GM23338 (cell line): Measurements from ENCODE around the gene PHACTR1. TPM values are rescaled to one million over a fixed set of nuclear protein-coding genes. Genes with fewer than 3 reads are reported as not detected.

Experiments
- ATAC-seq: fragments of 200-7000 bp; cut with Tn5 transposase; 3 replicates; pipeline ENCODE4 v1.9.1; 2020
- DNase-seq: peaks from one replicate; pipeline ENCODE4 v3.0.0-alpha.2; 2015; ENCODE audit warnings: low spot score
- H2AFZ ChIP-seq: fragments of 200-600 bp; sonication (generic); 2 replicates; pipeline ENCODE4 v1.8.0; 2016; ENCODE audit warnings: antibody characterized with exemption, mild to moderate bottlenecking, moderate library complexity
- H3F3A ChIP-seq: fragments of 200-600 bp; sonication (generic); replicated peaks from 2 replicates; pipeline ENCODE4 v1.8.0; 2017; ENCODE audit warnings: antibody characterized with exemption, mixed run types, low read depth
- H3K27ac ChIP-seq: fragments of 200-600 bp; sonication (generic); 2 replicates; pipeline ENCODE4 v1.6.1; 2016; ENCODE audit warnings: low read depth
- H3K27me3 ChIP-seq: fragments of 200-600 bp; sonication (generic); 2 replicates; pipeline ENCODE4 v1.8.0; 2016; ENCODE audit warnings: mild to moderate bottlenecking, mixed run types, moderate library complexity; ENCODE audit not compliant: insufficient read depth
- H3K36me3 ChIP-seq: fragments of 200-600 bp; sonication (generic); 2 replicates; pipeline ENCODE4 v1.8.0; 2016; ENCODE audit warnings: mild to moderate bottlenecking; ENCODE audit not compliant: insufficient read depth
- H3K4me1 ChIP-seq: fragments of 200-600 bp; sonication (generic); 2 replicates; pipeline ENCODE4 v1.8.0; 2016; ENCODE audit warnings: mild to moderate bottlenecking, moderate library complexity; ENCODE audit not compliant: insufficient read depth
- H3K4me2 ChIP-seq: fragments of 200-600 bp; sonication (generic); 2 replicates; pipeline ENCODE4 v1.7.1; 2017; ENCODE audit warnings: mixed run types
- H3K4me3 ChIP-seq: fragments of 200-600 bp; sonication (generic); 2 replicates; pipeline ENCODE4 v1.6.1; 2016; ENCODE audit warnings: mixed run types
- H3K79me2 ChIP-seq: fragments of 200-600 bp; sonication (generic); replicated peaks from 2 replicates; pipeline ENCODE4 v1.8.0; 2017; ENCODE audit warnings: mild to moderate bottlenecking; ENCODE audit not compliant: insufficient read depth
- H3K9me2 ChIP-seq: fragments of 200-600 bp; sonication (generic); 2 replicates; pipeline ENCODE4 v1.8.0; 2017; ENCODE audit not compliant: insufficient read depth
- H4K20me1 ChIP-seq: fragments of 200-600 bp; sonication (generic); replicated peaks from 2 replicates; pipeline ENCODE4 v1.8.0; 2017; ENCODE audit warnings: mild to moderate bottlenecking; ENCODE audit not compliant: insufficient read depth
- H3K27ac Mint-ChIP-seq: 2 replicates; pipeline ENCODE4 v1.8.0; 2020; ENCODE audit warnings: inconsistent platforms, mild to moderate bottlenecking, moderate library complexity, mixed read lengths
- H3K27me3 Mint-ChIP-seq: 3 replicates; pipeline ENCODE4 v1.8.0; 2022; ENCODE audit warnings: low read depth, mild to moderate bottlenecking, moderate library complexity, mixed read lengths, inconsistent platforms; ENCODE audit not compliant: insufficient read depth, poor library complexity
- H3K36me3 Mint-ChIP-seq: 3 replicates; pipeline ENCODE4 v1.8.0; 2021; ENCODE audit warnings: low read depth, mild to moderate bottlenecking, inconsistent platforms, moderate library complexity, mixed read lengths
- H3K4me1 Mint-ChIP-seq: 3 replicates; pipeline ENCODE4 v1.8.0; 2020; ENCODE audit warnings: mild to moderate bottlenecking, inconsistent platforms, mixed read lengths
- H3K4me3 Mint-ChIP-seq: 3 replicates; pipeline ENCODE4 v1.8.0; 2021; ENCODE audit warnings: moderate library complexity, mild to moderate bottlenecking, inconsistent platforms, mixed read lengths
- H3K9me3 Mint-ChIP-seq: 3 replicates; pipeline ENCODE4 v1.8.0; 2020; ENCODE audit warnings: moderate library complexity, mild to moderate bottlenecking, inconsistent platforms, mixed read lengths
- CREB1 ChIP-seq: fragments of 250-450 bp; sonication (Bioruptor Pico); IDR thresholded peaks from 2 replicates; pipeline ENCODE4 v1.5.0; 2020; ENCODE audit warnings: low read depth, mild to moderate bottlenecking, moderate library complexity
- ETS1 ChIP-seq: IDR thresholded peaks from 2 replicates; pipeline ENCODE4 v1.6.1; 2016; ENCODE audit warnings: antibody characterized with exemption
- EZH2 ChIP-seq: fragments of 200-600 bp; sonication (generic); IDR thresholded peaks from one replicate; pipeline ENCODE4 v1.8.0; 2017; ENCODE audit warnings: antibody characterized with exemption, mild to moderate bottlenecking, low read depth; ENCODE audit not compliant: unreplicated experiment
- EZH2phosphoT487 ChIP-seq: fragments of 200-600 bp; sonication (generic); IDR thresholded peaks from one replicate; pipeline ENCODE4 v1.8.1; 2018; ENCODE audit warnings: antibody characterized with exemption; ENCODE audit not compliant: unreplicated experiment
- JUNB ChIP-seq: IDR thresholded peaks from one replicate; pipeline ENCODE4 v1.6.1; 2016; ENCODE audit warnings: antibody characterized with exemption; ENCODE audit not compliant: unreplicated experiment
- NANOG ChIP-seq: IDR thresholded peaks from 2 replicates; pipeline ENCODE4 v1.6.1; 2016; ENCODE audit warnings: antibody characterized with exemption, borderline replicate concordance
- POLR2AphosphoS5 ChIP-seq: IDR thresholded peaks from 2 replicates; pipeline ENCODE4 v1.6.1; 2016; ENCODE audit warnings: antibody characterized with exemption, low read depth
- REST ChIP-seq: IDR thresholded peaks from one replicate; pipeline ENCODE4 v1.6.1; 2018; ENCODE audit warnings: antibody characterized with exemption; ENCODE audit not compliant: unreplicated experiment
- ZNF114 ChIP-seq: fragments of 250-450 bp; sonication (Bioruptor Pico); IDR thresholded peaks from 2 replicates; pipeline ENCODE4 v1.5.0; 2020; ENCODE audit warnings: mild to moderate bottlenecking, moderate library complexity
- ZNF331 ChIP-seq: fragments of 250-450 bp; sonication (Bioruptor Pico); IDR thresholded peaks from 2 replicates; pipeline ENCODE4 v1.5.0; 2020; ENCODE audit warnings: low read depth, mild to moderate bottlenecking, moderate library complexity
- polyA plus RNA-seq: library from polyadenylated mRNA; unstranded; fragments of >200 nt; fragmentation: Nextera tagmentation; extraction: Ambion mirVana; gene quantifications from 2 replicates; pipeline ENCODE4 v1.2.1, GENCODE V29; 2016
- total RNA-seq: library from RNA; depleted of rRNA; stranded (reverse); fragments of >200 nt; shearing (Covaris generic); gene quantifications from 2 replicates; pipeline ENCODE4 v1.2.3, GENCODE V29; 2014
- TF ChIP-seq, protein P1 (sequence below): fragments of 250-450 bp; sonication (Bioruptor Pico); IDR thresholded peaks from 2 replicates; pipeline ENCODE4 v1.5.0; 2020; ENCODE audit warnings: mild to moderate bottlenecking, moderate library complexity

The PHACTR1 gene
- total and polyA plus RNA-seq, 2 experiments from 2014 or later, result 5.9 to 19.3 TPM

GRCh38 chr6:13096084-13096483 is 379.5 kb downstream of the PHACTR1 start:
- no peak overlapping the region for H3K27ac Mint-ChIP-seq
- TF ChIP-seq NANOG, result no peak
- TF ChIP-seq ZNF114 (CRISPR knock-in tag), result no peak
- TF ChIP-seq EZH2phosphoT487, result no peak
- TF ChIP-seq, protein P1, sequence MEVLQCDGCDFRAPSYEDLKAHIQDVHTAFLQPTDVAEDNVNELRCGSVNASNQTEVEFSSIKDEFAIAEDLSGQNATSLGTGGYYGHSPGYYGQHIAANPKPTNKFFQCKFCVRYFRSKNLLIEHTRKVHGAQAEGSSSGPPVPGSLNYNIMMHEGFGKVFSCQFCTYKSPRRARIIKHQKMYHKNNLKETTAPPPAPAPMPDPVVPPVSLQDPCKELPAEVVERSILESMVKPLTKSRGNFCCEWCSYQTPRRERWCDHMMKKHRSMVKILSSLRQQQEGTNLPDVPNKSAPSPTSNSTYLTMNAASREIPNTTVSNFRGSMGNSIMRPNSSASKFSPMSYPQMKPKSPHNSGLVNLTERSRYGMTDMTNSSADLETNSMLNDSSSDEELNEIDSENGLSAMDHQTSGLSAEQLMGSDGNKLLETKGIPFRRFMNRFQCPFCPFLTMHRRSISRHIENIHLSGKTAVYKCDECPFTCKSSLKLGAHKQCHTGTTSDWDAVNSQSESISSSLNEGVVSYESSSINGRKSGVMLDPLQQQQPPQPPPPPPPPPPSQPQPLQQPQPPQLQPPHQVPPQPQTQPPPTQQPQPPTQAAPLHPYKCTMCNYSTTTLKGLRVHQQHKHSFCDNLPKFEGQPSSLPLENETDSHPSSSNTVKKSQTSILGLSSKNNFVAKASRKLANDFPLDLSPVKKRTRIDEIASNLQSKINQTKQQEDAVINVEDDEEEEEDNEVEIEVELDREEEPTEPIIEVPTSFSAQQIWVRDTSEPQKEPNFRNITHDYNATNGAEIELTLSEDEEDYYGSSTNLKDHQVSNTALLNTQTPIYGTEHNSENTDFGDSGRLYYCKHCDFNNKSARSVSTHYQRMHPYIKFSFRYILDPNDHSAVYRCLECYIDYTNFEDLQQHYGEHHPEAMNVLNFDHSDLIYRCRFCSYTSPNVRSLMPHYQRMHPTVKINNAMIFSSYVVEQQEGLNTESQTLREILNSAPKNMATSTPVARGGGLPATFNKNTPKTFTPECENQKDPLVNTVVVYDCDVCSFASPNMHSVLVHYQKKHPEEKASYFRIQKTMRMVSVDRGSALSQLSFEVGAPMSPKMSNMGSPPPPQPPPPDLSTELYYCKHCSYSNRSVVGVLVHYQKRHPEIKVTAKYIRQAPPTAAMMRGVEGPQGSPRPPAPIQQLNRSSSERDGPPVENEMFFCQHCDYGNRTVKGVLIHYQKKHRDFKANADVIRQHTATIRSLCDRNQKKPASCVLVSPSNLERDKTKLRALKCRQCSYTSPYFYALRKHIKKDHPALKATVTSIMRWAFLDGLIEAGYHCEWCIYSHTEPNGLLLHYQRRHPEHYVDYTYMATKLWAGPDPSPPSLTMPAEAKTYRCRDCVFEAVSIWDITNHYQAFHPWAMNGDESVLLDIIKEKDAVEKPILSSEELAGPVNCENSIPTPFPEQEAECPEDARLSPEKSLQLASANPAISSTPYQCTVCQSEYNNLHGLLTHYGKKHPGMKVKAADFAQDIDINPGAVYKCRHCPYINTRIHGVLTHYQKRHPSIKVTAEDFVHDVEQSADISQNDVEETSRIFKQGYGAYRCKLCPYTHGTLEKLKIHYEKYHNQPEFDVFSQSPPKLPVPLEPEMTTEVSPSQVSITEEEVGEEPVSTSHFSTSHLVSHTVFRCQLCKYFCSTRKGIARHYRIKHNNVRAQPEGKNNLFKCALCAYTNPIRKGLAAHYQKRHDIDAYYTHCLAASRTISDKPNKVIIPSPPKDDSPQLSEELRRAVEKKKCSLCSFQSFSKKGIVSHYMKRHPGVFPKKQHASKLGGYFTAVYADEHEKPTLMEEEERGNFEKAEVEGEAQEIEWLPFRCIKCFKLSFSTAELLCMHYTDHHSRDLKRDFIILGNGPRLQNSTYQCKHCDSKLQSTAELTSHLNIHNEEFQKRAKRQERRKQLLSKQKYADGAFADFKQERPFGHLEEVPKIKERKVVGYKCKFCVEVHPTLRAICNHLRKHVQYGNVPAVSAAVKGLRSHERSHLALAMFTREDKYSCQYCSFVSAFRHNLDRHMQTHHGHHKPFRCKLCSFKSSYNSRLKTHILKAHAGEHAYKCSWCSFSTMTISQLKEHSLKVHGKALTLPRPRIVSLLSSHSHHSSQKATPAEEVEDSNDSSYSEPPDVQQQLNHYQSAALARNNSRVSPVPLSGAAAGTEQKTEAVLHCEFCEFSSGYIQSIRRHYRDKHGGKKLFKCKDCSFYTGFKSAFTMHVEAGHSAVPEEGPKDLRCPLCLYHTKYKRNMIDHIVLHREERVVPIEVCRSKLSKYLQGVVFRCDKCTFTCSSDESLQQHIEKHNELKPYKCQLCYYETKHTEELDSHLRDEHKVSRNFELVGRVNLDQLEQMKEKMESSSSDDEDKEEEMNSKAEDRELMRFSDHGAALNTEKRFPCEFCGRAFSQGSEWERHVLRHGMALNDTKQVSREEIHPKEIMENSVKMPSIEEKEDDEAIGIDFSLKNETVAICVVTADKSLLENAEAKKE (CRISPR knock-in tag), result no peak
- no peak for TF ChIP-seq ZNF331 (CRISPR knock-in tag)
- no peak for TF ChIP-seq EZH2
- TF ChIP-seq POLR2AphosphoS5, result no peak
- H3K4me2 ChIP-seq, result no peak overlapping the region
- peaks cover 3% of the 10 kb centered on the region; the same call in 1 of the 3 replicates for H3K36me3 Mint-ChIP-seq
- ATAC-seq (no peak), DNase-seq (no peak)
- no peaks in the 10 kb centered on the region for H3K4me1 ChIP-seq
- no peaks in the 10 kb centered on the region for H4K20me1 ChIP-seq
- H3K27me3 ChIP-seq, result no peaks in the 10 kb centered on the region
- H3K4me3 ChIP-seq, result no peak overlapping the region
- H3K9me3 Mint-ChIP-seq, result no peaks in the 10 kb centered on the region
- H3F3A ChIP-seq, result no peaks in the 10 kb centered on the region
- peaks cover 8% of the 10 kb centered on the region for H3K4me1 Mint-ChIP-seq
- H3K79me2 ChIP-seq, result no peaks in the 10 kb centered on the region
- H3K36me3 ChIP-seq, result no peaks in the 10 kb centered on the region
- H3K27ac ChIP-seq, result no peak overlapping the region
- H3K9me2 ChIP-seq, result no peaks in the 10 kb centered on the region
- H2AFZ ChIP-seq, result no peak overlapping the region
- no peak overlapping the region for H3K4me3 Mint-ChIP-seq
- H3K27me3 Mint-ChIP-seq, result no peaks in the 10 kb centered on the region

GRCh38 chr6:13097454-13097853 is 380.9 kb downstream of the PHACTR1 start:
- no peak overlapping the region for H3K27ac ChIP-seq
- H3K9me2 ChIP-seq, result no peaks in the 10 kb centered on the region
- no peak overlapping the region for H3K27ac Mint-ChIP-seq
- no peak overlapping the region for H3K4me2 ChIP-seq
- no peak for DNase-seq
- no peak overlapping the region for H3K4me3 ChIP-seq
- no peaks in the 10 kb centered on the region for H3K9me3 Mint-ChIP-seq
- no peak overlapping the region for H2AFZ ChIP-seq
- H4K20me1 ChIP-seq, result no peaks in the 10 kb centered on the region
- no peak for ATAC-seq
- no peaks in the 10 kb centered on the region for H3F3A ChIP-seq
- no peaks in the 10 kb centered on the region for H3K27me3 Mint-ChIP-seq
- no peaks in the 10 kb centered on the region for H3K27me3 ChIP-seq
- H3K4me1 Mint-ChIP-seq, result peaks cover 15% of the 10 kb centered on the region
- no peaks in the 10 kb centered on the region for H3K79me2 ChIP-seq
- no peaks in the 10 kb centered on the region for H3K4me1 ChIP-seq
- no peaks in the 10 kb centered on the region for H3K36me3 ChIP-seq
- H3K36me3 Mint-ChIP-seq, result no peaks in the 10 kb centered on the region
- no peak overlapping the region for H3K4me3 Mint-ChIP-seq
- TF ChIP-seq REST (no peak), JUNB (no peak), ETS1 (no peak), NANOG (no peak), CREB1 (CRISPR knock-in tag) (no peak)
